NB4 (cell line): ENCODE results near the gene WFDC9.

Source experiments
- CTCF ChIP-seq: IDR thresholded peaks from one replicate; pipeline ENCODE4 v1.5.1; 2012; ENCODE audit warnings: low read depth, low read length
- TF ChIP-seq, protein P1 (sequence below): IDR thresholded peaks from 2 replicates; pipeline ENCODE4 v1.6.1; 2011; ENCODE audit warnings: low read depth, low read length

DNA sequence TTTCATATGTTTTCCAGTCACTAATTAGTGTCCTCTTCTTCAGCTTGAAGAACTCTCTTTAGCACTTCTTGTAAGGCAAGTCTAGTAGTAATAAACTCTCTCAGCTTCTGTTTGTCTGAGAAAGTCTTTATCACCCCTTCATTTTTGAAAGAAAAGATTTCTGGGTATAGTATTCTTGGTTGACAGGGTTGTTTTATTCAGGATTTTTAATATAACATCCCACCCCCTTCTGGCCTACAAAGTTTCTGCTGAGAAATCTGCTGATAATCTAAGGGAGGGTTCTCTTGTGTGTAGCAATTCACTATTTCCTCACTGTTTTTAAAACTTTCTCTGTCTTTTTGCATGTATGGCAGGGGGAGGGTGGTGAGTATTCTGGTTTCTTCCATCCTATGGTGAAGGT lies 48.6 kb upstream of the WFDC9 start:
- no peak for TF ChIP-seq CTCF
- TF ChIP-seq, protein P1, sequence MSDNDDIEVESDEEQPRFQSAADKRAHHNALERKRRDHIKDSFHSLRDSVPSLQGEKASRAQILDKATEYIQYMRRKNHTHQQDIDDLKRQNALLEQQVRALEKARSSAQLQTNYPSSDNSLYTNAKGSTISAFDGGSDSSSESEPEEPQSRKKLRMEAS = no peak
